Stromal cell of bone marrow (primary cell): ENCODE results near the gene COPS9.

Experiments
- DNase-seq: peaks from one replicate; pipeline ENCODE4 v3.0.0-alpha.2; 2012; ENCODE audit warnings: low read depth

The COPS9 gene

DNA sequence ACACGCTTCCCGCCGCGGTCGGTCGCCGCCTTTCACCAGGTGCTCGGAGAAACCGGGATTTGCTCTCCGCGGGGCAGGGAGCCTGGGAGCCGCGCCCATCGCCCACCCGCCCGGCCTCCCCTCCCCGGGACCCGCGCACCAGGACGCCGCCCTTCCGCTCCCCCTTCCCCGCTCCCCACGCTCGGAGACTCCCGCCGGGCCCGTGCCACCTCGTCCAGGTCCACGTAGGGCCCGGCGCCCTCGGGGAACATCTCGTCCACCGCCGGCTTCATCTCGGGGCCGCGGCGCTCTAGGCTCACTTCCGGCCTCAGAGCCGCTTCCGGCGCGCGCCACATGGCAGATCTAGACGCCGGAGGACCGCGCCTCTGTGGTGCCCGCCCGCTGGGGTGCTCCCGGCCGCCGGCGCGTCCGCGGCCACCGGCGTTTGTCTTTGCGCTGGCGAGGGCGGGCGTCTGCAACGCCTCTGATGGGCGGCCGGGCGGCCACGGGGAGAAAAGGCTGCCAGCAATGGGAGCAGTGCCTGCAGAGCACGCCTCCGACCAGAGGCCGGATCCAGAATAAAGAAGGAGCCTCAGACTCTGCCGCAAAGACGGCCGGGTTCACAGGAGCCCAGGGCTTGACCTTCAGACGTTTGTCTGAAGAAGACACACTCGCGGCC is at the start of gene COPS9:
COPS9 (minus strand) TSS at position 293 of the 658 bp plus-strand sequence; CDS start at position 272, 21 bp downstream.
- DNase-seq, result peak; percentile 75

DNA sequence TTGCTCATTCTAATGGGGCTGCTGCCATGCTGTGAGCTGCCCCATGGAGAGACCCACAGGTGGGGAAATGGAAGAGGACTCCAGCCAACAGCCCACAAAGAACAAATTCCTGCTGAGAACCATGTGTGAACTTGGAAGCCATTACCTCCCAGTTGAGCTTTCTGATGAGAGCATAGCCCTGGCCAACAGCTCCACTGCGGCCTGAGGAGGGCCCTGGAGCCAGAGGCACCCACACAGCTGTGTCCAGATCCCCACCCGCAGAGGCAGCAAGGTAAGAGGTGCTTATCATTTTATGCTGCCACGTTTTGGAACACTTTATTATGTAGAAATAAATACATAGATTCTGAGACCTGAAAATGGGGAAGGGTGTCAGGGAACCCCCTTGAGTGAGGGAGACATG is 48.6 kb upstream of the COPS9 start:
- no peak for DNase-seq

- DNase-seq, result no peak
Measured at GRCh38 chr2:240183875-240184590, 47.9 kb upstream of the COPS9 start.

GRCh38 chr2:240183006-240183874 is 47.1 kb upstream of the COPS9 start:
- DNase-seq, result no peak

GRCh38 chr2:240182476-240182875 is 46.4 kb upstream of the COPS9 start:
- no peak for DNase-seq

DNA sequence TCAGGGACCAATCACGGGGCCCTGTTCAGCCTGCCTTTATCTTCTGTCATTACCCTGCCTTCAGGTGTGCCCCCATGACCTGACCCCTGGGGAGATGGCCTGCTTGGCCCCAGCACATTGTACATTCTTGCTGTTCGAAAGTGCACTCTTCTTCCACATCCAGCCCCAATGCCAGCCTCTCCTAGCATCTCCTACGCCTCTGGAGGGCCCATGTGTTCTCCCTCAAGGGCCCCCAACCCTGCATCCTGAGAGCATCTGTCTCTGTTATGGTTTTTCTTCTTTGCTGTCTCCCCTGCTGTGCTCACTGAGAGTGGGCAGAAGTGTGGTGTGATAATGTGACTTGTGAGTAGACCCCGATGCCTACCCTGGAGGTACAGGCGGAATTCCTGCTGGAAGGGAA is 45.9 kb upstream of the COPS9 start:
- no peak for DNase-seq

GRCh38 chr2:240179941-240180666 is 44.0 kb upstream of the COPS9 start:
- no peak for DNase-seq

DNA sequence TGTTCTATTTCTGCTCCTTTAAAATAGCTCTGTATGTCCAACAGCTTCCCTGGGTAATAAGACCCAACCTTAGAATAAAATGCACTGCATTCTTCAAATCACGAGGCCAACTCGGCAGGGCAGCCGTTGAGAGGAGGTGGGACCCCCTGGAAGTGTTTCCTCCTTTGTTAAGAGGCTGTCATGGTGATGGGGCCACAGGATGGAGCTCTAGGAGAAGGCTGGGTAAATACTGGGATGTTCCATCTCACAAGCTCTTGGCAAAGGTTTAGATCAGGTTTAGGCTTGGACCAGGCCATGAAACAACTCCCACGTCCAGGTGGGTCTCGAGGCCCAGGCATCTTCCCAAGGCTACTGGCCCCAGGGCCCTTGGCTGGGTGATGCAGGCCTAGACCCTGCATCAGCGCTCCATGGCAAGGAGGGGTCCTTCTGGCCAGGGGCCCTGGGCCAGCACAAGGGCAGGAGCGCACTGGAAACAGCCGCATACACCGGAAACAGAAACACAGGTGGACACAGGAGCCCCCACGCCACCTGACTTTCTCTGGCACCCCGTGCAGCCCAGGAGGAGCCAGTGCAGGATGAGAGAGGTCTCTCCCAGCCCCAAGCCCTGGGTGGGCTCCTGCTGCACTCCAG is 43.2 kb upstream of the COPS9 start:
- DNase-seq, result no peak

- no peak for DNase-seq
Measured at GRCh38 chr2:240178564-240178963, 42.5 kb upstream of the COPS9 start.

DNA sequence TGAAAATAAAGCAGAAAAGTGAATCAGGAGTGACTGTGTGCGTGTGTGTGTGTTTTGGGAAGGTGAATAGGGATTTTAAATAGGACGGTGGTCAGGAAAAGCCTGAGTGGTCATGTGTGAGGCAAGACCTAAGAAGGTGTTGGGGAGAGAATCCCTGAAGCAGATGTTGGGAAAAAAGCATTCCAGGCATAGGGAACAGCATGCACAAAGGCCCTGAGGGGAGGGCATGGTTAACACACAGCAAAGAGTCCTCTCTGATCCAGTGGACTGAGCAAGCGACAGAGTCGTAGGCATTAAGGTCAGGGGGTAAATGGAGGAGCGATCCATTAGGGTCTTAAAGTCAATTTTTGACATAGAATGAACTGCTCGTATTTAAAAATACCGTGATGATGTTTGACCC is 38.4 kb upstream of the COPS9 start:
- DNase-seq, result no peak

GRCh38 chr2:240172071-240172895 is 36.2 kb upstream of the COPS9 start:
- DNase-seq, result no peak

GRCh38 chr2:240170883-240171282 is 34.8 kb upstream of the COPS9 start:
- DNase-seq, result no peak

GRCh38 chr2:240170354-240170735 is 34.2 kb upstream of the COPS9 start:
- no peak for DNase-seq

DNA sequence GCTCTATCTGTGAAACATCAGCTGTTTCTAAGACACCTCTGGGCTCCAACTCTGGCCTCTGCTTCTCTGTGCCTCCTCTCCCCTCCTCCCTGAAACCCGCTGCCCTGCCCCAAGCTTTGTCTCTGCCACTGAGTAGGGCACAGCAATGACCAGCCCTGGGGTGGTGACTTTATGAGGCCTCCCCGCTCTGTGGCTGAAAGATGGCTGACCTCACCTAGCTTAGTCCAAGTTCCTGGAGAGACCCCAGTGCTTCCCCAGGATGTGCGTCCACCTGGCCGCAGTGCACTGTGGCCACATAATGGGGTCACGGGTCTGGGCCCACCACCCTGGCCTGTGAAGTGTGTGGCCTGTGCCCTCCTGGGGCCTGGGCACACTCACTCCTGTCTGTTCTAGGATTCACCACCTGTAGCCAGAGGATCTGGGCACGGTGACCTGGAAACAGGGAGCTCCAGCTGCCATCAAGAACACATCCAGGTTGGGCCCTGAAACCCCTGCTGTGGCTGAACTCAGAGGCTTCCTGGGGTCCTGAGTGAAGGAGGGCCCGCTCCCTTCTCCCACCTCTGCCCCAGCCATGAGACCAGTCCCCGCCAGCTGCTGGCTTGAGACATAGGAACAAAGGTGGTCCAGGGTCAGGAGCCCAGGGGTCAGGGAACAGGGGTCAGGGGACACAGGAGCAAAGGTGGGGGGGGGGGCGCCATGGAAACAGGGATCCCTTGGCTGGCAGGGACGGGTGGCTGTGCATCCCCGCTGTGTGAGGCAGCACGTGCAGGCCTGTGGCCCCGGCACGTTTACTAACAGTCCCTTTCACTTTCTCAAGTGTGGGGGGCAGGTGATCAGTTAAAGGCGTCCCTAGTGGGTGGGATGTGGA is 33.6 kb upstream of the COPS9 start:
- DNase-seq, result no peak

DNA sequence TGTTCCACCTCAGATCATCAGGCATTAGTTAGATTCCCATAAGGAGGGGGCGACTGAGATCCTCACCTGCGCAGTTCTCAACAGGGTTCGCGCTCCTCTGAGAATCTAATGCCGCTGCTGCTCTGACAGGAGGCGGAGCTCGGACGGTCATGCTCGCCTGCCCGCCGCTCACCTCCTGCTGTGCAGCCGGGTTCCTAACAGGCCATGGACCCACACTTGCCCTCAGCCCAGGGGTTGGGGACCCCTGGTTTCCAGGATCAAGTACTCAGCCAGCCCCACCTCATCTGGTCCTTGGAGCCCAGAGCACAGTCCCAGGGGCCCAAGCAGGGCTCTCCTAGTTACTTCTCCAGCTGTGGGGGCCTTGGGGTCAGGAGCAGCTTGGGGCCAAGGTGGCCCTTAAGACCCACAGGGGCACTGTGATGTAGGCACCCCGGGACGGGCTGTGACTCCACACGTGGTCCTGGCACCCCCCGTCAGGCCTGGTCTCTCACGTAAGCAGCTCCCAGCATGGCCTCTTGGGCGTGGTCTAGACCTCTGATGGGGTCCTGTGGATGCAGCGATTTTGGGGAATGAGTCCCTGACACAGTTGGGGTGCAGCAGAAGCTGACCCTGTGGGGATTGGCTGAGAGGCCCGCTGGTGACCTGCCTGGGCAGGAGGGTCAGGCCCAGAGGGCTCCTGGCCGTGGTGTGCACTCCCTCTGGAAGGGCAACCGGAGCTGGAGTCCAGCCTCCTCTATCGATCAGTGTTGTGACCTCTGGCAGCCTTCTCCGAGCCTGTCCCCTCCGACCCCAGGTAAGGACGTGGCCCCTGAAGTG is 32.6 kb upstream of the COPS9 start:
- no peak for DNase-seq

DNA sequence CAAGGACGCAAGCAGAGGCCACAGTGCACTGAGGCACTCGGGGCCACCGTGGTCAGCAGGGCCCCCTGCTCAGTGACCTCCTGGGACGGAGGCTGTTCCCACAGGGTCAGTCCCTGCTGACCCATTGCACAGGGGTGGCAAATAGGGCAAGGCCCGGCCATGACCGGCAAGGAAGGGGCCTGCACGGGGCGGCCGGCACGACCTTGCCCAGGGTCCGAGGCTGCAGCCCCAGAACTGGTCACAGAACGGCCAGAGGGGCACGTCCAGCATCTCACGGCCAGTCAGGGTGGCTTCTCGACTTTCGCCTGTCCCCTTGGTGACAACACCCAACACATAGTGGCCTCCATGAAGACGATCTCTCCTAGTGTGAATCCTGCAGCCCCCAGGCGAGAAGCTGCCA is 31.9 kb upstream of the COPS9 start:
- no peak for DNase-seq

DNA sequence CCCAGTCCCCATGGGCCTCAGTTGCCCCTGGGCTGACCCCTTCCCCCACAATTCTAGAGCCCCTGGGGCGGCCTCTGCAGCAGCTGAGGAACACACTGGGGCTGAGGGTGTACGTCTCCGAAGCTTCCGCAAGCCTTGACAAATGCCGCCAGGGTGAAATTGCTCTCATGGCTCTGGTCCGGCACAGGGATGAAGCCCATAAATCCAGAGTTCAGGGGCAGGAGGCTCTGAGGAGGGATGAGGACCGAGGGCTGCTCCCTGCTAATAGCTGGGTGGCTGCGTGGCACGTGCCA is 31.4 kb upstream of the COPS9 start:
- DNase-seq, result no peak

GRCh38 chr2:240166761-240167587 is 30.9 kb upstream of the COPS9 start:
- DNase-seq, result no peak
